ENCODE results near the gene RFX5. TPM values are rescaled to one million over a fixed set of nuclear protein-coding genes. Genes with fewer than 3 reads are reported as not detected.

RFX5 gene
- total RNA-seq, 4 donors from 2014 or later = 20.1 to 50.6 (median 24.4) TPM

DNA sequence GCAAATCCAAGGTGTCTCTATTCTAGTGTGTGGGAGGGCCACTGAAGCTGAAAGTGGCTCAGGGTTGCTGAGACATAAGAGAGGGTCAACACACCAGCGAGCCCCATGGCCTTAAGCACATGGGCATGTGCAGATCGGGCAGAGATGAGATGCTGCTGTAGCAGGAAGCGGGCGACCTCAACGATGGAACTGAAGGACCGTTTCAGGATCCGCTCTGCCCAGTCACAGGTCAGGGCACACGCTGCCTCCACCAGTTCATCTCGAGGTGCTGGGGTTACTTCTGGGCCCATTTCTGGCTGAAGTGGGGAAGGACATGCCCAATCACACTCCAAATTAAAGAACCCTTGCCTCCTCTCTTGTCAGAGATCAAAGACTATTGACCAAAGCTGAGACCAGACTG lies 3.5 kb downstream of the RFX5 start:
- ATAC-seq (ENCODE audit: low FRiP score) = no peak
- TF ChIP-seq, protein P1, sequence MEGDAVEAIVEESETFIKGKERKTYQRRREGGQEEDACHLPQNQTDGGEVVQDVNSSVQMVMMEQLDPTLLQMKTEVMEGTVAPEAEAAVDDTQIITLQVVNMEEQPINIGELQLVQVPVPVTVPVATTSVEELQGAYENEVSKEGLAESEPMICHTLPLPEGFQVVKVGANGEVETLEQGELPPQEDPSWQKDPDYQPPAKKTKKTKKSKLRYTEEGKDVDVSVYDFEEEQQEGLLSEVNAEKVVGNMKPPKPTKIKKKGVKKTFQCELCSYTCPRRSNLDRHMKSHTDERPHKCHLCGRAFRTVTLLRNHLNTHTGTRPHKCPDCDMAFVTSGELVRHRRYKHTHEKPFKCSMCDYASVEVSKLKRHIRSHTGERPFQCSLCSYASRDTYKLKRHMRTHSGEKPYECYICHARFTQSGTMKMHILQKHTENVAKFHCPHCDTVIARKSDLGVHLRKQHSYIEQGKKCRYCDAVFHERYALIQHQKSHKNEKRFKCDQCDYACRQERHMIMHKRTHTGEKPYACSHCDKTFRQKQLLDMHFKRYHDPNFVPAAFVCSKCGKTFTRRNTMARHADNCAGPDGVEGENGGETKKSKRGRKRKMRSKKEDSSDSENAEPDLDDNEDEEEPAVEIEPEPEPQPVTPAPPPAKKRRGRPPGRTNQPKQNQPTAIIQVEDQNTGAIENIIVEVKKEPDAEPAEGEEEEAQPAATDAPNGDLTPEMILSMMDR (IDR thresholded peaks at IDR 0.05) = no peak
- DNase-seq (ENCODE audit: low spot score) = no peak

DNA sequence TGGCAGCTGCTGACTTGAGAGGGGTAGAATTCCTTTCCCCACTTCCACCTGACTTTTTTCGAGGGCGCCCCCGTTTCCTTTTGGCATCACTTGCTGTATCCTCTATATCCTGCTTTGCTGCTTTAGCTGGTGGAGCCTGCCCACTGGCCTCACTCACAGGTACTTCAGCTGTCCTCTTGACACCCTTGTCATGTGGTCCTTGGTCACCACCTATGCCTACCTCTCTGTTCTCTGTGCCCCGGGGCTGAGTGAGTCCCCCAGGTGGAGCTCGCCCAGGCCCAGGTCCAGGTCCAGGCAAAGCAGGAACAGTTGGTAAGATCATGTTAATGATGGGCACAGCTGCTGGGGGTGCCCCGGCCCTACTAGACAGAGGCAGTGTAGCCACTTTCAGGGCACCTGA lies 4.5 kb downstream of the RFX5 start:
- ATAC-seq (ENCODE audit: low FRiP score) = no peak
- no peak for DNase-seq (ENCODE audit: low spot score)
- TF ChIP-seq, protein P1 (IDR thresholded peaks at IDR 0.05) = no peak

DNA sequence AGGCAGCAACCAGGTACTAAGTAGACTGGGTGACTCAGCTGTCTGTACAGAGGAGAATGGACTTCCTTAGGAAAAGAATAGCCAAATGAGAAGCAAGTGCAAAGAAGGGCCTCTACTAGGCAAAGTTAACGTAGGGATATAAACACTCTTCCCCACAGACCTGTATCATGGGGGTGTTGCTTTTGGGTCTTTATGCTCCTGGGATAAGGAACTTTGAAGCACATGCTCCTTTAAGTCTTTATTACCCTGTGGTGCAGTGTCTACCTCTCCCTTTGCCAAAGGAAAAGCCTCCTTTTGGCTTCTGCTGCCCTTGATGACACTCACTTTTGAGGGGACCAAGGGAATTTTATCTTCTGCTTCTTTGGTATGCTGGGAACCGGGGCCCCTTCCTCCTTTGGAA lies 5.0 kb downstream of the RFX5 start:
- TF ChIP-seq, protein P1 (IDR thresholded peaks at IDR 0.05) = no peak
- no peak for ATAC-seq (ENCODE audit: low FRiP score)
- DNase-seq (ENCODE audit: low spot score) = no peak

DNA sequence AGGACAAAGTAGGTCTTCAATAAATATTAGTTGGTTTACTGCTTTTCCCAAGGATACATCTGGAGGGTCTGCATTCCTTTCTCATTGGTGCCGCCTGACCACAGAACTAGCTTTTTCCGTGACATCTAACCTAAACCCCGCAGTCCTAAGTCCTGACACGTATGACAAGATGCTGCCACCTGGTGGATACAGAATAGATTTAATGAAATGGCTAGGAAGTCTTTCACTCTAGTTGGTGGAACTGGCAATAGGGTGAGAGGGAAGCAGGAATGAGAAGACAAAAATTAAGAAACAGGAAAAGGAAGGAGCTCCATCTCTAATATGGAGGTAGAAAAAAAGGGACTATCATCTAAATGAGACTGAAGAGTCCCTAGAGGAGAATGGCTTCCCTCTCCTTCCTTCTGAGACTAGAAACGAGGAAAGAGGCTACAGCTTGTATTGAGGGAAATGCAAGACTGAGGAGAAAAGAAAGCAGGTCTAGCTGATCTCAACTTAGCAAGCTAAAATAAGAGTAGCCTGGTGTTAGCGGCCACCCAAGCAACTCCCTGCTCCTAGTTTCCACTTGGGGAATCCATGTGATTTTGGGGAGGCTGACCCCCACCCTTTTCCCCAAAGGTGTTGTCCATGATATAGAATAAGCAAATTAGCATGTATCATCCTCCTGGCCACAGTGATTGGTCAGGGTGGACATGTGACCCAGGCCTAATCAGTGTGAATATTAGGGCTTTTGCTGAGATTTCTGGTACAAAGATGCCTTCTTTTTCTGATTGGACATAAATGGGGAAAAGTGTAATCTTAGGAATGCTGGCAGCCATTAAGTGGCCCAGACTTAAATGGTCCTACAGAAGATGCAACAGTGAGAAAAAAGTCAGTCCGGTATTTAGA lies 5.9 kb downstream of the RFX5 start:
- no peak for DNase-seq (ENCODE audit: low spot score)

DNA sequence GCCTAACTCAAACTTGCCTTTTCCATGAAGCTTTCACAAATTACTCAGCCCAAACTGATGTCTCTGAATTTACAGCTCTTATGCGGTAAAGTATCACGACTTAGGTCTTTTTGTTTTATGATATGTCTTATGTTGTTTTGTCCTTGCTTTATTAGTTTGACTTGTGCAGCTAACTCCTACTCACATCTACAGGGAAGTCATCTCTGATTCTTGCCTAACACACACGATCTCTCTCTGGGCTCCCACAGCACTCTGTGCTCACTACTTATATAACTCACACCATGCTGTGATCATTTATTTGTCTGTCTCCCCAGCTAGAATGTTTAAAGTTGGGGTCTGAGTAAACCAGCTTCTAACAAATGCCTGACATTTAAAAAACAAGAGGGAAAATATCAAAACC lies 10.5 kb downstream of the RFX5 start:
- ATAC-seq (ENCODE audit: low FRiP score) (no peak), DNase-seq (ENCODE audit: low spot score) (no peak)
- TF ChIP-seq, protein P1 (IDR thresholded peaks at IDR 0.05) = no peak

More for the DNA sequence above, 5.9 kb downstream of the RFX5 start:
- TF ChIP-seq, protein P1 (IDR thresholded peaks at IDR 0.05) = peak in 1 of 3 donors; percentile 13
- ATAC-seq (ENCODE audit: low FRiP score) = peak; percentile 80

DNA sequence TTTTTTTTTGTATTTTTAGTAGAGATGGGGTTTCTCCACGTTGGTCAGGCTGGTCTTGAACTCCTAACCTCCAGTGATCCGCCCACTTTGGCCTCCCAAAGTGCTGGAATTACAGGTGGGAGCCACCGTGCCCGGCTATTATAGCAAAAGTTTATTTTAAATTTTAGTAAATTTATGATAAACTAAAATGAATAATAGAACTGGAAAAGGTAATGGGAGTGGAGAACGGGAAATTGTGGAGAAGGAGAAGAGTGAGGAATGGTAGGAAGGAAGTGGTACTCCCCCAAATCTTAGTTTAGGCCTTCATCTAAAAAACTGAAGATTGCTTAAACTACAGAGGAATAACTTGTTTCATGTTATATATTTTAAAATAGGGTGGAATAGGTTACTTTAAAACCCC lies 12.2 kb downstream of the RFX5 start:
- DNase-seq (ENCODE audit: low spot score) (no peak), ATAC-seq (ENCODE audit: low FRiP score) (no peak)
- TF ChIP-seq, protein P1 (IDR thresholded peaks at IDR 0.05) = no peak

All from omental fat pad (tissue), 4 donors.